Gastrocnemius medialis (tissue), 4 donors: ENCODE data around the gene SERPINE3.

Experiments used
- CTCF ChIP-seq, 5 experiments: fragments of 450-650 bp in 3 of 5; fragments of 200-600 bp in 2 of 5; sonication (generic) in 2 of 5; IDR thresholded peaks in 4 of 5; conservative IDR thresholded peaks in 1 of 5; 1 replicate in 4 of 5; 2 replicates in 1 of 5; pipeline ENCODE4 v1.5.1; 2016 to 2019; ENCODE audit warnings: antibody characterized with exemption in 5 of 5, mild to moderate bottlenecking in 3 of 5, moderate library complexity in 3 of 5
- POLR2A ChIP-seq, 2 donors: fragments of 450-650 bp; IDR thresholded peaks; one replicate each; pipeline ENCODE4 v1.6.1; 2017; ENCODE audit warnings: antibody characterized with exemption in 2 of 2, mild to moderate bottlenecking in 2 of 2, moderate library complexity in 2 of 2

GRCh38 chr13:51385114-51385513 is 45.6 kb downstream of the SERPINE3 start:
- TF ChIP-seq CTCF (IDR thresholded peaks at IDR 0.05 in 4 of 5, conservative IDR thresholded peaks at IDR 0.05 in 1 of 5) (no peak), POLR2A (IDR thresholded peaks at IDR 0.05) (no peak)
